ENCODE data around the gene FYN. TPM values are rescaled to one million over a fixed set of nuclear protein-coding genes. Genes with fewer than 3 reads are reported as not detected.

The FYN gene
- total and polyA plus RNA-seq, 2 of the 8 experiments (the other 6 are each of a cell fraction or from before 2014, with no cell fraction given): 46.8 to 97.2 TPM

DNA sequence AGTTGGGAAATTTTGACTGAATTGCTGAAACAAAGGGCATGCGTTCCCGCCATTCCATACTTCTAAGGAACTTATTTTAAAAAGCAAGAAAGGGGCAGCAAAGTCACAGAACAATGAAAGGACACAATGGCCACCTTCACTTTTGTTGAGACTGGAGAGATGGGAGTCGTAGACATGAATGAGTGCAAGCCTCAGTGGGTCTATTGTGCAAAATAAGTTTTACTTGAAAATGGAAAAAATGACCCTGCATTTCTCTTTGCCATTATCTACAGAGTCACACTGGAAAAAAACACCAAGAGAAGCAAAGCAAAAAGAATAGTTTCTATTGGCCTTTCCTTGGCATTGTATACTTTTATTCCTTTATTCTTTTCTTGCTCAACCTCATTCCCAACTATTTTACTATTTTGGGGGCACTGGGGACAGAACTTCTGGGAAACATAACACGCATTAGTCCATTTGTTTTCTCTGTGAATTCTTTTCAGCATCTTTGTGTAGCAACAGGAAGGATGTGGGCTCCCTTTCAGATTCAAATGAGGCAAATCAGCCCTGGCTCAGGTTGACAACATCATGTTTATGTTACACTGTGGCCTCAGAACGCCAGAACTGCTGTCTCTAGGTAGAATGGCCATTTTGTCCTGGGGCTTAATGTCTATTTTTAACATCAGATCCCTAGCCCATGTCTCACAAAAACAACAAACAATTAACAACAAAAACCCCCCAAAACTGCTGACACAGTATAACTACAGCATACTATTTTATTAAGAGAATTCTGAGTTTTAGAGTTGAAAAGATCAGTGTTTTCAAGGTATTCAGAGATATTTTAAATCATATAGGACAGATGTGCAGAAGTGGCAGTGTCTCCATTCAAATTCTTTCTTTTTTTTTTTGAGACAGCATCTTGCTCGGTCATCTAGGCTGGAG lies 122.2 kb downstream of the FYN start:
- Histone ChIP-seq H2BK15ac (ENCODE audit: low read length) (no peak overlapping the region), H2AFZ (ENCODE audit: low read length) (no peak overlapping the region), H4K8ac (ENCODE audit: extremely low read depth, insufficient read depth, low read length) (no peak overlapping the region), H3K9me3 (ENCODE audit: insufficient read depth in 2 of 2, low read depth in 1 of 2, low read length in 1 of 2) (no peaks in the 10 kb centered on the region), H4K91ac (replicated peaks; ENCODE audit: insufficient read length, low read length) (peak overlapping the region; percentile 72), H3K23ac (ENCODE audit: insufficient read length) (no peak overlapping the region), H3K23me2 (ENCODE audit: low read depth, low read length) (peaks cover 3% of the 10 kb centered on the region; the same call in 1 of the 2 replicates), H2BK5ac (ENCODE audit: low read depth, low read length) (peak overlapping the region; percentile 91), H2BK20ac (ENCODE audit: low read length) (peak overlapping the region; percentile 51; the same call in 1 of the 2 replicates), H3K4me1 (replicated peaks in 1 of 4; ENCODE audit: control insufficient read depth in 3 of 4, insufficient read depth in 4 of 4, low read length in 3 of 4) (peaks cover 4 to 15% (median 12%) of the 10 kb centered on the region in 4 experiments; a peak in 5 of 7 replicates), H3K36me3 (ENCODE audit: control insufficient read depth in 2 of 4, insufficient read depth in 4 of 4, low read length in 3 of 4) (no peaks in the 10 kb centered on the region), H3K18ac (ENCODE audit: extremely low read depth, low read length) (peak overlapping the region; percentile 35; the same call in 1 of the 2 replicates), H3K79me1 (ENCODE audit: low read depth, low read length) (no peaks in the 10 kb centered on the region), H4K20me1 (replicated peaks in 1 of 2; ENCODE audit: control insufficient read depth in 1 of 2, insufficient read depth in 2 of 2, low read length in 2 of 2) (no peaks in the 10 kb centered on the region), H3K9ac (replicated peaks in 1 of 4; ENCODE audit: extremely low read depth in 1 of 4, low read depth in 3 of 4, low read length in 3 of 4) (peak overlapping the region in 1 of 4 experiments; percentile 12; a peak in 1 of 7 replicates), H2BK120ac (replicated peaks; ENCODE audit: low read depth, low read length) (no peak overlapping the region), H3K27ac (ENCODE audit: low read depth, low read length) (peak overlapping the region; percentile 59), H2BK12ac (ENCODE audit: low read depth, low read length) (peak overlapping the region; percentile 85; the same call in 1 of the 2 replicates), H3K4ac (replicated peaks; ENCODE audit: insufficient read length, low read depth, low read length) (peak overlapping the region; percentile 7), H3K79me2 (ENCODE audit: control insufficient read depth in 1 of 2, insufficient read depth in 2 of 2, low read length in 2 of 2) (peaks cover 0 to 8% of the 10 kb centered on the region in 2 experiments; a peak in 3 of 4 replicates), H3K4me3 (ENCODE audit: extremely low read depth in 1 of 4, insufficient read depth in 2 of 4, low read depth in 3 of 4, low read length in 4 of 4) (peak overlapping the region in 1 of 4 experiments; percentile 13; a peak in 1 of 8 replicates), H3K27me3 (replicated peaks in 1 of 4; ENCODE audit: control insufficient read depth in 3 of 4, extremely low read depth in 1 of 4, insufficient read depth in 3 of 4, low read length in 3 of 4) (no peaks in the 10 kb centered on the region), H4K5ac (ENCODE audit: insufficient read length, low read depth, low read length) (no peak overlapping the region), H2AK5ac (ENCODE audit: low read depth, low read length) (peak overlapping the region; percentile 42; the same call in 1 of the 2 replicates), H3K14ac (ENCODE audit: insufficient read length) (no peak overlapping the region), H3K56ac (replicated peaks; ENCODE audit: insufficient read length, low read depth, low read length) (no peak overlapping the region), H3K4me2 (ENCODE audit: insufficient read depth in 1 of 2, low read depth in 2 of 2, low read length in 2 of 2) (peak overlapping the region; percentile 2 to 31; a peak in 1 of 4 replicates)
- FAIRE-seq: peak; percentile 97
- peak; percentile 35 to 41 for DNase-seq (ENCODE audit: low read depth in 1 of 2, low spot score in 2 of 2)
- 47% methylated on average over 6 of the region's 6 CpGs; no CpG with 5 or more reads in 1 of the 2 experiments for WGBS, 2 experiments (ENCODE audit: extremely low coverage in 1 of 2, insufficient coverage in 1 of 2, insufficient read length in 1 of 2, insufficient replicate concordance in 2 of 2, low coverage in 1 of 2, low lambda C conversion rate in 2 of 2, missing lambda C conversion rate in 1 of 2)
- POLR2A ChIA-PET (ENCODE audit: partially characterized antibody): interaction anchor here (1.2 kb wide), 1 partner anchor 10 kb away, joined by 3 read pairs; no protein-coding TSS in a partner anchor
- CTCF ChIA-PET (ENCODE audit: partially characterized antibody): interaction anchor here (0.9 kb wide), 1 partner anchor 291 kb away, joined by 3 read pairs; no protein-coding TSS in a partner anchor
- TF ChIP-seq MAFK (IDR thresholded peaks at IDR 0.05; ENCODE audit: low read depth, low read length): peak; percentile 50; the same call in 1 of the 2 replicates
- peak; percentile 27 for TF ChIP-seq NANOG (IDR thresholded peaks at IDR 0.05; ENCODE audit: insufficient read depth, low read depth, low read length, poor library complexity, severe bottlenecking)
- peak in 1 of 2 experiments; percentile 23; a peak in 1 of 3 replicates for TF ChIP-seq POLR2A (IDR thresholded peaks at IDR 0.05; ENCODE audit: control extremely low read depth in 1 of 2, low read depth in 2 of 2, low read length in 2 of 2)
- 0 out of 2 replicates have a peak, but pooled peaks have one; percentile 23 for TF ChIP-seq SP1 (IDR thresholded peaks at IDR 0.05; ENCODE audit: low read depth, low read length)
- no peak for TF ChIP-seq TCF12 (IDR thresholded peaks at IDR 0.05; ENCODE audit: low read depth, low read length)
- TF ChIP-seq, protein P1, sequence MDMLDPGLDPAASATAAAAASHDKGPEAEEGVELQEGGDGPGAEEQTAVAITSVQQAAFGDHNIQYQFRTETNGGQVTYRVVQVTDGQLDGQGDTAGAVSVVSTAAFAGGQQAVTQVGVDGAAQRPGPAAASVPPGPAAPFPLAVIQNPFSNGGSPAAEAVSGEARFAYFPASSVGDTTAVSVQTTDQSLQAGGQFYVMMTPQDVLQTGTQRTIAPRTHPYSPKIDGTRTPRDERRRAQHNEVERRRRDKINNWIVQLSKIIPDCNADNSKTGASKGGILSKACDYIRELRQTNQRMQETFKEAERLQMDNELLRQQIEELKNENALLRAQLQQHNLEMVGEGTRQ (IDR thresholded peaks at IDR 0.05; ENCODE audit: low read length): no peak
- peak; percentile 79; the same call in 1 of the 2 replicates for TF ChIP-seq YY1 (IDR thresholded peaks at IDR 0.05; ENCODE audit: low read depth, low read length)
- TF ChIP-seq GABPA (IDR thresholded peaks at IDR 0.05; ENCODE audit: borderline replicate concordance, insufficient read depth, low read length): no peak
- TF ChIP-seq TAF1 (IDR thresholded peaks at IDR 0.05; ENCODE audit: low read depth, low read length): no peak
